Vagina (tissue), 2 donors: ENCODE results near the gene KIAA0232. TPM values are rescaled to one million over a fixed set of nuclear protein-coding genes. Genes with fewer than 3 reads are reported as not detected.
"Not testable (repeated sequence)": the region's sequence is repeated elsewhere in the genome, so short reads cannot be mapped to it uniquely, and the experiment has no call there.

Experiments used
- DNase-seq, 2 donors: peaks; one replicate each; pipeline ENCODE4 v3.0.0-alpha.2; 2017; ENCODE audit errors: extremely low spot score in 2 of 2
- H3K27ac ChIP-seq: fragments of 200-600 bp; sonication (generic); one replicate; pipeline ENCODE4 v1.5.1; 2019
- H3K27me3 ChIP-seq: fragments of 200-600 bp; sonication (generic); one replicate; pipeline ENCODE4 v1.5.1; 2019
- H3K36me3 ChIP-seq, 2 donors: fragments of 200-600 bp; sonication (generic); one replicate each; pipeline ENCODE4 v1.5.1; 2017 to 2019
- H3K4me1 ChIP-seq: fragments of 200-600 bp; sonication (generic); one replicate; pipeline ENCODE4 v1.5.1; 2019
- H3K4me3 ChIP-seq, 2 donors: fragments of 200-600 bp; sonication (generic); 1 replicate in 1 of 2; 2 replicates in 1 of 2; pipeline ENCODE4 v1.5.1; 2016 to 2019
- H3K9me3 ChIP-seq: fragments of 200-600 bp; sonication (generic); one replicate; pipeline ENCODE4 v1.5.1; 2019
- CTCF ChIP-seq, 3 experiments: fragments of 450-650 bp in 2 of 3; fragments of 200-600 bp in 1 of 3; sonication (generic) in 1 of 3; IDR thresholded peaks; one replicate each; pipeline ENCODE4 v1.5.1; 2017 to 2019; ENCODE audit warnings: antibody characterized with exemption in 3 of 3, mild to moderate bottlenecking in 2 of 3, moderate library complexity in 2 of 3
- POLR2A ChIP-seq, 2 donors: fragments of 450-650 bp; IDR thresholded peaks; one replicate each; pipeline ENCODE4 v1.6.1; 2017; ENCODE audit warnings: antibody characterized with exemption in 2 of 2, mild to moderate bottlenecking in 2 of 2, moderate library complexity in 2 of 2
- POLR2AphosphoS5 ChIP-seq, 2 donors: sonication (generic); formaldehyde crosslinking; IDR thresholded peaks; one replicate each; pipeline ENCODE4 v1.9.0; 2017; ENCODE audit warnings: antibody characterized with exemption in 2 of 2, mild to moderate bottlenecking in 2 of 2, low read depth in 1 of 2; ENCODE audit not compliant: insufficient read depth in 1 of 2
- intact Hi-C: fragments of 100-400 bp; cut with DNase I; formaldehyde crosslinking; loops from one replicate; pipeline ENCODE4 v1.15.1; 2023
- total RNA-seq: library from RNA; depleted of rRNA; stranded (reverse); fragments of >200 nt; gene quantifications from one replicate; pipeline ENCODE4 v1.2.3, GENCODE V29; 2016

The KIAA0232 gene
- total RNA-seq, 1 donor from 2014 or later, result 29.0 TPM

- Histone ChIP-seq H3K36me3 (no peaks in the 10 kb centered on the region), H3K4me1 (peaks cover 28% of the 10 kb centered on the region), H3K9me3 (no peaks in the 10 kb centered on the region), H3K27ac (no peak overlapping the region), H3K27me3 (no peaks in the 10 kb centered on the region), H3K4me3 (no peak overlapping the region)
- intact Hi-C loops, result no loop called here
- no peak for DNase-seq
- TF ChIP-seq POLR2AphosphoS5 (IDR thresholded peaks at IDR 0.05; ENCODE audit: insufficient read depth in 1 of 2, low read depth in 1 of 2) (no peak), CTCF (IDR thresholded peaks at IDR 0.05) (no peak), POLR2A (IDR thresholded peaks at IDR 0.05) (no peak)
These were observed 29.4 kb upstream of the KIAA0232 start for GRCh38 chr4:6753103-6753560.

GRCh38 chr4:6753891-6754290 is 28.6 kb upstream of the KIAA0232 start:
- DNase-seq, result no peak
- intact Hi-C loops, result no loop called here
- no peaks in the 10 kb centered on the region for H3K9me3 ChIP-seq
- no peaks in the 10 kb centered on the region for H3K27me3 ChIP-seq
- H3K36me3 ChIP-seq, result no peaks in the 10 kb centered on the region
- TF ChIP-seq POLR2AphosphoS5 (IDR thresholded peaks at IDR 0.05; ENCODE audit: insufficient read depth in 1 of 2, low read depth in 1 of 2) (no peak), CTCF (IDR thresholded peaks at IDR 0.05) (no peak)
- H3K27ac ChIP-seq, result no peak overlapping the region
- peaks cover 20% of the 10 kb centered on the region for H3K4me1 ChIP-seq
- no peak overlapping the region for H3K4me3 ChIP-seq

- no peak for DNase-seq
- H3K4me1 ChIP-seq, result peaks cover 13% of the 10 kb centered on the region
- TF ChIP-seq CTCF (IDR thresholded peaks at IDR 0.05), result no peak
- TF ChIP-seq POLR2AphosphoS5 (IDR thresholded peaks at IDR 0.05; ENCODE audit: insufficient read depth in 1 of 2, low read depth in 1 of 2), result no peak
- H3K27ac ChIP-seq, result no peak overlapping the region
- intact Hi-C loops, result no loop called here
- H3K27me3 ChIP-seq, result no peaks in the 10 kb centered on the region
- H3K36me3 ChIP-seq, result no peaks in the 10 kb centered on the region
- no peak overlapping the region for H3K4me3 ChIP-seq
- H3K9me3 ChIP-seq, result no peaks in the 10 kb centered on the region
These were observed 27.9 kb upstream of the KIAA0232 start for GRCh38 chr4:6754481-6755087.

DNA sequence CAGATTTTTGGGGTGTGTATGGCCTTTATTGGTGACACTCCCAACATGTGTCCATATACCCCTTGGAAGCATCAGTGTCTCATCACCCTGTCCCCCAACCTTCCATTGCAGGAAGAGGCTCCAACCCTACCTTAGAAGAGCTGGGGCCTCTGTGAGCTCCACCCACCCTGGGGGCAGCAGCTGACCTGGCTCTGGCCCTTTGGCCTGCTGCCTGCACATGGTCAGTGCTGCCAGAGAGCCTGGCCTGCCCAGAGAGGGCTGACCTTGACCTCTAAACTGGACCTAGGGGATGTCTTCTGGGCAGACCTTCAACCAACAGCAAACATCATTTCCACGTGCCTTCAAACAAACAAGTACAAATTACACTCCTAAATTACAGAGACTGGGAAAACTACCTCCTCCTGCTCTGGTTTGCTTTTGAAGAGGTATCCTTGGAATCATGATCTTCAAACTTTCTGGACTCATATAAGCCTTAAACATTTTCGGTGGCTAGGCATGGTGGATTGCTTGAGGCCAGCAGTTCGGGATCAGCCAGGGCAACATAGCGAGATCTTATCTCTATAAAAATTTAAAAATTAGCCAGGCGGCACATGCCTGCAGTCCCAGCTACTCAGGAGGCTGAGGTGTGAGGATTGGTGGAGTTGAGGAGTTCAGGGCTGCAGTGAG is 27.3 kb upstream of the KIAA0232 start:
- no peak overlapping the region for H3K27ac ChIP-seq
- no peak for DNase-seq
- H3K4me1 ChIP-seq, result peaks cover 7% of the 10 kb centered on the region
- TF ChIP-seq POLR2A (IDR thresholded peaks at IDR 0.05) (no peak), POLR2AphosphoS5 (IDR thresholded peaks at IDR 0.05; ENCODE audit: insufficient read depth in 1 of 2, low read depth in 1 of 2) (no peak), CTCF (IDR thresholded peaks at IDR 0.05) (no peak)
- no peak overlapping the region for H3K4me3 ChIP-seq
- no peaks in the 10 kb centered on the region for H3K36me3 ChIP-seq
- H3K9me3 ChIP-seq, result no peaks in the 10 kb centered on the region
- intact Hi-C loops, result no loop called here
- H3K27me3 ChIP-seq, result no peaks in the 10 kb centered on the region

DNA sequence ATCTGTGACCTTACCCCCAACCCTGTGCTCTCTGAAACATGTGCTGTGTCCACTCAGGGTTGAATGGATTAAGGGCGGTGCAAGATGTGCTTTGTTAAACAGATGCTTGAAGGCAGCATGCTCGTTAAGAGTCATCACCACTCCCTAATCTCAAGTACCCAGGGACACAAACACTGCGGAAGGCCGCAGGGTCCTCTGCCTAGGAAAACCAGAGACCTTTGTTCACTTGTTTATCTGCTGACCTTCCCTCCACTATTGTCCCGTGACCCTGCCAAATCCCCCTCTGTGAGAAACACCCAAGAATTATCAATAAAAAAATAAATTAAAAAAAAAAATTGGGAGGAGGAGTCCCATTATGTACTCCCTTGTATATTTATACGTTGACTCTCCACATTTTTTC is 26.2 kb upstream of the KIAA0232 start:
- H3K9me3 ChIP-seq, DNase-seq, intact Hi-C loops: not testable (repeated sequence)

More for the DNA sequence above, 26.2 kb upstream of the KIAA0232 start:
- not testable (repeated sequence) for H3K4me1 ChIP-seq, H3K27me3 ChIP-seq, H3K4me3 ChIP-seq, H3K27ac ChIP-seq, H3K36me3 ChIP-seq
